Cardiac septum (tissue), 1 donor: ENCODE results near the gene FARS2. TPM values are rescaled to one million over a fixed set of nuclear protein-coding genes. Genes with fewer than 3 reads are reported as not detected.

ENCODE experiments used
- DNase-seq: peaks from one replicate; pipeline ENCODE4 v3.0.0-alpha.2; 2020; ENCODE audit warnings: low spot score
- intact Hi-C: fragments of 100-400 bp; cut with DNase I; formaldehyde crosslinking; loops from one replicate; pipeline ENCODE4 v1.14.0; 2022
- total RNA-seq: library from RNA; stranded (reverse); fragmentation: NEBNext Ultra II Directional; extraction: Animal tissue kit (Norgen Biotek cat#: 25700); gene quantifications from one replicate; pipeline ENCODE4 v1.2.1, GENCODE V29; 2021
- donor health status: DM: no; HTN: no; CAD: no.

The FARS2 gene
- total RNA-seq, 1 donor from 2014 or later, result 13.3 TPM

- DNase-seq, result no peak
- intact Hi-C loops, result loop anchor here (10.0 kb wide), 1 partner anchor 286 kb away; no protein-coding TSS in a partner anchor
Observed at GRCh38 chr6:5478380-5478779, 217.1 kb downstream of the FARS2 start.

- intact Hi-C loops, result no loop called here
Observed at GRCh38 chr6:5481033-5481432, 219.7 kb downstream of the FARS2 start.

GRCh38 chr6:5481750-5482149 lies 220.4 kb downstream of the FARS2 start:
- intact Hi-C loops, result no loop called here
- DNase-seq, result no peak

More at GRCh38 chr6:5481033-5481432, 219.7 kb downstream of the FARS2 start:
- DNase-seq, result no peak

DNA sequence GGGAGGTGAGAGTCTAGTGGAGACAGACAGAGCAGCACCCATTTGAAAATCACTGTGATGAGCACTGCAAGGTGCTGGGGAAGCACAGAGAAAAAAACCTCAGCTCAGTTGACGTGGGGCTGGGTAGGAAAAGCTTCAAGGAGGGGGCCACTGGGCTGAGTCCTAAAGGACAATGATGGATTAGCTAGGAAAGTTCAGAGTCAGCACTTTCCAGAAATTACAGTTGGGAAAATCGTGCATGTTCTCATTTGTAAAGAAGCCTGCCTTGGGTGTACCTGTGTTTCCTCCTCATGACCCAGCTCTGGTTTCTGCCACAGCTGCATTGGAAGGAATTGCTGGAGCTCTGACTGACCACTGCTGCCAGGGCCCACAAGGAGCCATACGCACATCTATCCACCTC lies 221.3 kb downstream of the FARS2 start:
- intact Hi-C loops, result no loop called here
- DNase-seq, result no peak

- intact Hi-C loops, result no loop called here
- DNase-seq, result no peak
Observed at GRCh38 chr6:5484692-5485091, 223.4 kb downstream of the FARS2 start.

DNA sequence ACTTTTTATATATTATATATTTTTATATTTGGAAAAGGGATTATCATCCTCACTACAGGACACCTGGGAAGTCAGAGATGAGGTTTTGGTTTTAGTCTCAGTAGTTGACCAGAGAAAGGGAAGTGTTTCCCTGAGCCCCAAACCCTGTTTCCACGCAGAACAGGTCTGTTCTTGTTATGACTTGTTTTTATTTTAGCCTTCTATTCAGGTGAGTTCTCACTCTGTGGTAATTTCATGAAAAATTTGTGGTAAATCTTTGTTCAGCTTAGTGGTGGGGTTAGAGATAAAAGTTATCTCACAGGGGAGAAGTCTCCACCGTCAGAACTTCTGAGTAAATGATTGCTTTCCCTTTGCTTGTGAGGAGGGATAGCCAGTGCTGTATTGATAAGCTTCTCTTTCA lies 224.9 kb downstream of the FARS2 start:
- intact Hi-C loops, result no loop called here
- DNase-seq, result no peak

- no peak for DNase-seq
- intact Hi-C loops, result no loop called here
Observed at GRCh38 chr6:5490501-5491069, 229.3 kb downstream of the FARS2 start.

DNA sequence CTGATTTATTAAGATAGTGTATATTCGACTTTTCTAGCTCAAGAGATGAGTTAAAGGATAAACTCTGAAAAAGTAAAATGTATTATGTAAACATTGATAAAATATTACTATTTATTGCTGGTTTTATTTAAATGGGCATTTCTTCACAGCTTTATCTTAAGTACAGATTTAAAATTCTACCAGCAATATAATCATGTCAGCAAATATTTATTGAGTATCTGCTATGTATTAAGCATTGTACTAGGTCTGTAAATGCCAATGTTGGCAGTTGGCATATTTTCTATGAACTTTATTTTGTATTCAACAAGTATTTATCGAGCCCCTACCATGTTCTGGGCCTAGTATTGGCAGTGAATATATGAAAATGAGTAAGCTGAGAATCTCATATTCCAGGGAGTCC lies 231.0 kb downstream of the FARS2 start:
- intact Hi-C loops, result no loop called here
- no peak for DNase-seq

GRCh38 chr6:5493806-5494205 lies 232.5 kb downstream of the FARS2 start:
- intact Hi-C loops, result no loop called here
- DNase-seq, result no peak

DNA sequence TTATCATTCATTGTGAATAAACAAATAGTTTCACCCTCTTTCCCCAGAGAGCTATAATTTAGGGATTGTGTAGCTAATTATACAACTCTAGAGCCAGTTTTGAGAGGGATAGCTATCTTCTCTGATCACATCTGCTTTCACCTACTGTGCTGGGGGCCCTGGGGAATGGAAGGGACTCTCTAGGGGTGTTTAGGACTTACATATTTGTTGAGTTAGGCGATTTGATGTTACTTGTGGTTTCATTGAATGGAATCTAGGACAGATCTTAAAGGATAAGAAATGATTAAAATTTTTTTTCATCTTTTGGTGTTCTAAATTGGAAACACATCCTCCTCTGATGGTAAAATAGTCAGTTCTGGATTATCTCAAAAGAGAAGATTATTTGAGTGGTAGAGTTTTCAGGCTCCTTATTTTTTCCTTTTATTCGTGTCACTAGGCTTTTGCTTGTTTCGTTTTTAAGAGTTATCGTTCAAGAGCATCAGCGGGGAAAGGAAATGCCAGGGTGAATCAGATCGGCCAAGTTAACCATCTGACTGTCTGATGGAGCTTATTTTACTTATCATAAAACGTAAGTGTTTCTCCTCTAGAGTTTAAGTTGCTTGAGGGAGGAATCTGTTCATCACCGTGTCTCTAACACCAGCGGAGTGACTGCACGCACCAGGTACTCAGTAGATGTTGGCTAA lies 236.7 kb downstream of the FARS2 start:
- no peak for DNase-seq
- intact Hi-C loops, result no loop called here

GRCh38 chr6:5498579-5498899 lies 237.2 kb downstream of the FARS2 start:
- DNase-seq, result no peak
- intact Hi-C loops, result no loop called here

- no peak for DNase-seq
- intact Hi-C loops, result no loop called here
Observed at GRCh38 chr6:5499644-5500306, 238.5 kb downstream of the FARS2 start.

GRCh38 chr6:5501837-5502236 lies 240.5 kb downstream of the FARS2 start:
- no peak for DNase-seq
- intact Hi-C loops, result no loop called here

GRCh38 chr6:5504078-5504477 lies 242.8 kb downstream of the FARS2 start:
- no peak for DNase-seq
- intact Hi-C loops, result no loop called here

DNA sequence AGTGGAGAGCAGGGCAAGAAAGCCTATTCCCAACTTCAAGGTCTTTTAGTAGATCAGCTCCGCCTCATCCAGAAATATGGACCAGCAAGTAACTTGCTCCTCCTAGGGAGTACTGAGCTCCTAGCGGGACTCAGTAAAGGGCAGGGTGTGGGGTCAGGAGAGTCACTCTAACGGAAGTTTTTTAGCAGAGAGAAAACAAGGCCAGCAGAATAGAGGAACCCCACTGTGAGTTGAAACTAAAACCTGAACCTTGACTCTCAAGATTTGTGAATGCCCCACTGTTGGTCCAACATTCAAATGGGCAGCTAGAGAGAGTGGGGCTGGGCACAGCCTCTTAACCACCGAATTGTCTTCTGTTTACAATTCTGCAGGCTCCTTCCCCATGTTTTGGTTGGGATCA lies 244.8 kb downstream of the FARS2 start:
- no peak for DNase-seq
- intact Hi-C loops, result no loop called here

DNA sequence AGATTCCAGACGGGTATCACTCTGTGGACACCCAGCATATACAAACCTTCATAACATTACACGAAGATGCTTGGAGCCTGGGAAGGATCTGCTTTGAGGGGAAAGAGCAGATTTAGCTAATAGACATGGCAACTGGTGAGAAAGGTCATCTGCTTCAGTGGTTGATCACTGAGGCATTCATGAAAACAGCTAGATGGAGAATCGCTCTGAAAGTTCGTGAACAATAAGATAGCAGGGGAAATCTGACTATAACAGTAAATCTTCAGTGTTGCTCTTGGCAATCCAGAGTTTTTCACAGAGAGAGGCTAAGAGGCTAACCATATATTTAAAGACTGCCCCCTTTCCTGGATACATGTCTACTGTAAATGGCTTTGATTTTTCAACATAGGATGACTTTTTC lies 245.3 kb downstream of the FARS2 start:
- intact Hi-C loops, result no loop called here
- no peak for DNase-seq

- no peak for DNase-seq
- intact Hi-C loops, result no loop called here
Observed at GRCh38 chr6:5507131-5507681, 245.9 kb downstream of the FARS2 start.

DNA sequence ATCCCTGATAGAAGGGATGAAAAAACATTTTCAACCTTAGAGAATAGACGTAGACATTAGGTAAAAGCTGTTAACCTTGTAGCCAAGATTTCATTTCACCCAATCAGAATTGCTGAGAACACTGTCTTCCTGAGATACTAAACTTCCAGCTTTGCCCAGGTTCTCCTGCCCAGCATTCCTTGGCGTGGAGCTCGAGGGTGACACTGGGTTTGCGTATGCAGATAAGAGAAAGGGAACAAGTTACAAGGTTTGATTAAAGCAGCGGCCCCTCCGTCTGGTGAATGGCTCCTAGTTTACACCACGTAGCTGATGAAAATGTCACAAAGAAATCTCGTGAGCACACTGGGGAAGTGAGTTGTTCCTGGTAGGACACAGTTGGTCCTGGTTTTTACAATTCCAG lies 247.8 kb downstream of the FARS2 start:
- DNase-seq, result no peak
- intact Hi-C loops, result no loop called here

GRCh38 chr6:5510331-5511133 lies 249.2 kb downstream of the FARS2 start:
- intact Hi-C loops, result no loop called here
- DNase-seq, result no peak

DNA sequence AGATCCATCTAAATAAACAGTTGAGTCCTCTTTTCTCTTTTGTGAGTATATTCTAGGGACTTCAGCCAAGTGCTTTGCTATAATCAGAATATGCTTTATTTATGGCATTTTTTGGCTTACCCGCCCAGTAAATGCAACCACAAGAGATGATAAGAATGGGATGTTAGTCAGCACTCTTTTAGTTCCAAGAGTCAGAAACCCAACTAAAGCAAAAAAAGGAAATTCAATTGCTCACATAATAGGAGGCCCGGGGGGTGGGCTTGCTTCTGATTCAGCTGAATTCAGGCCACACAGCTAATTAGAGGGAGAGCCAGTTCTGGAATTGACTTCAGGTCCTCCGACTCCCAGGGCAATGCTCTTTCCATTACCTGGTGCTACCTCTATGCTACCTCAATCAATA lies 250.6 kb downstream of the FARS2 start:
- intact Hi-C loops, result no loop called here
- no peak for DNase-seq
